WERI-Rb-1 (cell line): Measurements from ENCODE around the gene DACH1.

Experiments
- DNase-seq: peaks from one replicate; pipeline ENCODE4 v3.0.0-alpha.2; 2020
- H3K27ac ChIP-seq: fragments of 250-450 bp; sonication (Bioruptor Pico); 2 replicates; pipeline ENCODE4 v1.5.1; 2020; ENCODE audit warnings: mild to moderate bottlenecking, moderate library complexity
- H3K27me3 ChIP-seq: fragments of 250-450 bp; sonication (Bioruptor Pico); 2 replicates; pipeline ENCODE4 v1.5.1; 2021; ENCODE audit warnings: mild to moderate bottlenecking, low read depth, moderate library complexity; ENCODE audit not compliant: insufficient read depth, severe bottlenecking
- H3K36me3 ChIP-seq: fragments of 250-450 bp; sonication (Bioruptor Pico); 2 replicates; pipeline ENCODE4 v1.5.1; 2020; ENCODE audit warnings: mild to moderate bottlenecking, moderate library complexity
- H3K4me3 ChIP-seq: 2 replicates; pipeline ENCODE4 v1.5.1; 2011; ENCODE audit warnings: low read depth, mild to moderate bottlenecking, control low read depth, low read length
- H3K9me3 ChIP-seq: fragments of 250-450 bp; sonication (Bioruptor Pico); 2 replicates; pipeline ENCODE4 v1.5.1; 2021; ENCODE audit warnings: mild to moderate bottlenecking, moderate library complexity; ENCODE audit not compliant: severe bottlenecking
- TF ChIP-seq, protein P1 (sequence below): IDR thresholded peaks from 2 replicates; pipeline ENCODE4 v1.5.1; 2011; ENCODE audit warnings: low read depth, mild to moderate bottlenecking, control low read depth, inconsistent platforms, low read length

Gene DACH1

DNA sequence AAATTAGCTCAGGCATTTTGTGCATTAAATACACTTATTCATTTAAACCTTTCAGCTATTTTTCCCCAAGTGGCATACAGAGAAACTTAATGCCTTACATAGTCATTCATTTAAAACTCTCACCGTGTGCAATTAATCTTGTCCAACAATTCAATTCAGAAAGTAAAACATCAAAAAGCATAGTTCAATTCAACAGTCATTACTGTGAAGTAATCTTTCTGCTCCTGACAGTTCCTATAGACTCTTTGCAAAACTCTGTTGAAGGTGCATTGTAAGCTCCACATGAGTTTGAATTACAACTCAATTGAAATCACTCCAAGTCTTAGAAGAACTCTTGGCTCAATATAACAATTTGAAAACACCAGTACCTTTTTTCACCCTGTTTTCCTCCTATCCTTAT, 228.3 kb downstream of the DACH1 start:
- H3K27ac ChIP-seq: no peak overlapping the region
- DNase-seq: no peak
- no peaks in the 10 kb centered on the region for H3K27me3 ChIP-seq
- no peaks in the 10 kb centered on the region for H3K36me3 ChIP-seq
- no peaks in the 10 kb centered on the region for H3K9me3 ChIP-seq
- TF ChIP-seq, protein P1, sequence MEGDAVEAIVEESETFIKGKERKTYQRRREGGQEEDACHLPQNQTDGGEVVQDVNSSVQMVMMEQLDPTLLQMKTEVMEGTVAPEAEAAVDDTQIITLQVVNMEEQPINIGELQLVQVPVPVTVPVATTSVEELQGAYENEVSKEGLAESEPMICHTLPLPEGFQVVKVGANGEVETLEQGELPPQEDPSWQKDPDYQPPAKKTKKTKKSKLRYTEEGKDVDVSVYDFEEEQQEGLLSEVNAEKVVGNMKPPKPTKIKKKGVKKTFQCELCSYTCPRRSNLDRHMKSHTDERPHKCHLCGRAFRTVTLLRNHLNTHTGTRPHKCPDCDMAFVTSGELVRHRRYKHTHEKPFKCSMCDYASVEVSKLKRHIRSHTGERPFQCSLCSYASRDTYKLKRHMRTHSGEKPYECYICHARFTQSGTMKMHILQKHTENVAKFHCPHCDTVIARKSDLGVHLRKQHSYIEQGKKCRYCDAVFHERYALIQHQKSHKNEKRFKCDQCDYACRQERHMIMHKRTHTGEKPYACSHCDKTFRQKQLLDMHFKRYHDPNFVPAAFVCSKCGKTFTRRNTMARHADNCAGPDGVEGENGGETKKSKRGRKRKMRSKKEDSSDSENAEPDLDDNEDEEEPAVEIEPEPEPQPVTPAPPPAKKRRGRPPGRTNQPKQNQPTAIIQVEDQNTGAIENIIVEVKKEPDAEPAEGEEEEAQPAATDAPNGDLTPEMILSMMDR: no peak
- no peak overlapping the region for H3K4me3 ChIP-seq

DNA sequence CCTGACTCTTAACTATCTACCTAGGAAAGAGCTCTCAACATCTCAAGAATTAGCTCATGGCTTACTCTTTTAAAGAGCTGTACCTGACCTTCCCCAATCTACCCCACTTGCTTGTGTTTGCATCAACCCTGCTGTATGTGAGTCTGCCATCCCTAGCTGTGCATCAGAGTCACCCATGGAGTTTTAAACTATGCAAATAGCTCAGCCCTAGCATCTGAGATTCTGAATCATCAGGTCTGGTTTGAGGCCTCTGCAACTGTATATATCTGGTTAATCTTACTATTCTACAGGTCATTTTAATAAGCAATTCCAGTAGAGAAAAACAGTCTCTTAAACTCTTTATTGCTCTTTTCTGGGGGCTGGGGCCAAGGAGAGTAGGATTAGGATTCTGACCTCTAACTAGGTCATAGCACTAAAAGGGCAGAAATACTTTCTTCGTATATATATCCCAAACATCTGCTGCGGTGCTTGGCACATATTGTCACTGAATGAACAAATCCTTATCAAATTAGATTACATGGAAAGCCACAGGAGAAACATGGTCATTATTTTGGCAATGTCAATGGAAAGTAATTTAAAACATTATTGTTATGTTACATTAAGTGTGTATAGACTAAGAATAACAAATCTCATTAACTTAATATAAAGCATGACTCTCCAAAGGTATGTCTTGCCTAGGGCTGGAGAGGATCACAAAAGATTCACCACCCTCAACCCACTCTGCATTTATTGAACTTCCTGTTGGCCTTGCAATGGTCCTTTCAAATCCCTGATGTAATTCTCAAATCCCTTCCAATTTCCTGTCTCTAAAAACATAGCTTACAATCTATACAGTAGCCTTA, 232.2 kb downstream of the DACH1 start:
- TF ChIP-seq, protein P1: no peak
- no peaks in the 10 kb centered on the region for H3K36me3 ChIP-seq

DNA sequence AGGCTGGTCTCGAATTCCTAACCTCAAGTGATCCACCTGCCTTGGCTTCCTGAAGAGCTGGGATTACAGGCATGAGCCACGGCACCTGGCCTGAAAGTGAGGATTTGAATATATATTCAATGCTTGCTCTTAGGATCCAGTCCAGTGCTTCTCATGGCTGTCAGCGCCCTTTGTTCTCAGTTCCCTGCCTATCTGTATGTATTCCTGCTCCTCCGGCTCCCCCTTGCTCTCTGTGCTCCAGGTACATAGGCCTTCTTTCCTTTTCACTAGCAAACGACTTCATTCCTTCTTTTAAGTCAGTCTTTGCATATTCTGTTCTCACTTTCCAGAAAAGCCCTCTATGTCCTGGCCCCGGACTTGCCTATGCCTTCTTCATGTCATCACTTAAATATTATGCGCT, 232.8 kb downstream of the DACH1 start:
- no peak overlapping the region for H3K27ac ChIP-seq
- no peaks in the 10 kb centered on the region for H3K36me3 ChIP-seq
- H3K4me3 ChIP-seq: no peak overlapping the region
- TF ChIP-seq, protein P1: no peak
- no peaks in the 10 kb centered on the region for H3K9me3 ChIP-seq
- H3K27me3 ChIP-seq: no peaks in the 10 kb centered on the region
- no peak for DNase-seq

More for the DNA sequence above, 232.2 kb downstream of the DACH1 start:
- no peak for DNase-seq
- Histone ChIP-seq H3K27me3 (no peaks in the 10 kb centered on the region), H3K4me3 (no peak overlapping the region), H3K27ac (no peak overlapping the region), H3K9me3 (no peaks in the 10 kb centered on the region)

DNA sequence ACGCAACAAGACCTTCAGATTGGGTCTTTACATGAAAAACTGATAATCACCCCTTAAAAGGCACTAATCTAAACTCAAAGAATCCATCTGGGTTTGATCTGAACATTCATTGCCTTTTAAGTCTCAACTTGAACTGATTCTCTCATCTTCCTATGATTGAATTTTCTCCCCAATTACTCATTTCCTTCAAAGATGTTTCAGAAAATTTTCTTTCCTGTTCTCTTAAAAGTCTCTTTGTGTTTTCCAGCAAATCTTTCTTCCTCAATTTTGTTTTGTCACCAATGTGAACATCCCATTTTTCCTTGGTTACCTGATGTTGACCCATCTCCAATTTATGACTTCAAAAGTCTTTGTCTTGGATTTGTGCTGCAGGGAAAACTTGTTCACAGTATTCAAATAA, 234.3 kb downstream of the DACH1 start:
- DNase-seq: no peak
- Histone ChIP-seq H3K4me3 (no peak overlapping the region), H3K9me3 (no peaks in the 10 kb centered on the region), H3K27ac (no peak overlapping the region), H3K27me3 (no peaks in the 10 kb centered on the region), H3K36me3 (no peaks in the 10 kb centered on the region)
- TF ChIP-seq, protein P1: no peak

DNA sequence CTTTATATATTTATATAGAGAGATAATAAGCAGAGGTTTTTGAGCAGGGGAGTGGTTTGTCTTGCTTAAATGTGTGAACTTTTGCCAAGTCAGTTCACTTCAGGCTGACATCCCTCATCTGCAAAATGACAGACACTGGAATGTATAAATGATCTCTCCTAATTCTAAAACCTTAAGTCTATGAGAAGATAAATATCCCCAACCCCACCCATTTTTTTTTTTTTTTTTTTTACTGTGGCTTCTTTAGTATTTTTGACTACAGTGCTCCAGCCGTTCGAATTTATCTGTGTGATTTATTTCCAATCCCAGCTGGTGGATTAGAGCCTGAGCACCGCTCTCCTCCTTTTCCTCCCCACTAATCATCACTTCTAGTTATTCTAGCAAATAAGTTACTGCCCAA, 234.8 kb downstream of the DACH1 start:
- Histone ChIP-seq H3K4me3 (no peak overlapping the region), H3K27me3 (no peaks in the 10 kb centered on the region), H3K36me3 (no peaks in the 10 kb centered on the region), H3K27ac (no peak overlapping the region), H3K9me3 (no peaks in the 10 kb centered on the region)
- DNase-seq: no peak
- TF ChIP-seq, protein P1: no peak

DNA sequence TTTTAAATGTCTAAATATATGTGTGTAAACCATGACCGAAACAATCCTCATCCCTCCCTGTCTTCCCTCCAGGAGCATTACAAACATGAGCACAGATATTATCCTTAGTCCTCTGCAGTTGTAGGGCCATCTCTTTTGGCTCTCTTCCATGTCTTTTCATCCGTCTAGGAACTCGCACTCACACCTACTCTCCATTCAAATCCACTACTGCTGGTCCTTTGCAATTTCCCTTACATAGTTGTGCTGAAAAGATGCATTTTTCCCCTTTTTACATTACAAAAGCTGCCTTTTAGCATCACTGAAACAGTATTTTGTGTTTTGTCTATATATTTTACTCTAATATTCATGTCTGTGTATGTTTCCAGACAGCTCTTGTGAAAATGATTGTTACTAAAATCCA, 237.8 kb downstream of the DACH1 start:
- H3K27me3 ChIP-seq: no peaks in the 10 kb centered on the region
- DNase-seq: no peak
- H3K4me3 ChIP-seq: no peak overlapping the region
- H3K36me3 ChIP-seq: no peaks in the 10 kb centered on the region
- TF ChIP-seq, protein P1: no peak
- H3K27ac ChIP-seq: no peak overlapping the region
- no peaks in the 10 kb centered on the region for H3K9me3 ChIP-seq
